ENCODE results near the gene SMAD3.
A peak's percentile ranks its signal among the peaks of the same experiment; 100 is the strongest.

SMAD3 gene

DNA sequence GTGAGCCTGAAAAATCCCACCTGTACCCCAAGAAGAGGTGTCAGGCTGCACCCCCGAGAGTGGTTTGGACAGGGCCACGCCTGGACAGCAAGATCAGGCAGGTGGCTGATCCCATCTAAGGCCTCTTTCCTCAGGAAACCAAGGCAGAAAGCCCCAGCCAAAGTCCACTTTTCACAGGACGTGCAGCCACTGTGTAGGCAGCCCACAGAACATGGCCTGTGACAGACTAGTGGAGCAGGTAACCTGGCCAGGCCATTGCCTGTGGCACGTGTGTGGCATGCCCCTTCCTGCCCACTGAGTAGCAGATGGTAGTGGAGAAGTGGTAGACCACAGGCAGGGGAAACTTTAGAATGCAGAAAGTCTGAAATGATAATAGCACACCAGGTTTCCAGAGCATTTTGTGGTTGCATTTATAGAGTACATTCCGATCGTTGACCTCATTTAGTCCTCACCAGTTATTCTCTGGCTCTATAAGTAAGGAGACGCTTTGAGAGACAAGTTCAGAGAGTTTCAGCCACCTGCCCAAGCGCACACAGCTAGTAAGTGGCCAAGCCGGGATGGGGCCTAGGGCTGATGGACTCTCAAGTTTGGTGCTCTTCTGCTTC is 120.3 kb downstream of the SMAD3 start:
- DNase-seq, result peak; percentile 46

DNA sequence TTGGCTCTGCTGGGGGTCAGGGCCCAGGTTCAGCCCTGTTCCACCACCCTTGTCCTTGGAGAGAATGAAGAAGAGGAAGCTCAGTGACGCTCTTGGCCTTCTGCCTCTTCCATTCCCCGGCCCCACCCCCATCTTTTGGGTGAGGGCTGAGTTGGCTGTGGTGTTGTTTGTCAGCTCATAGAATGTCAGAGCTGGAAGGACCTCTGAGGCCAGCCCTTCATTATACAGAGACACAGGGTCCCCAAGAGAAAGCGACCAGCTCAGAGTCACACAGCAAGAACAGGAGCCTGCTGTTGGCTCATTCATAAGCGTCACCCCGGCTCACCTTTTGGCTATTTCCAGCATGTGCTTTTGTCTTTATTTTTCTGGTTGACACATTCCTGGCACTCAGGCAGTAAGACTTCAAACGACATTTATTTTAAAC is 120.8 kb downstream of the SMAD3 start:
- DNase-seq, result no peak

DNA sequence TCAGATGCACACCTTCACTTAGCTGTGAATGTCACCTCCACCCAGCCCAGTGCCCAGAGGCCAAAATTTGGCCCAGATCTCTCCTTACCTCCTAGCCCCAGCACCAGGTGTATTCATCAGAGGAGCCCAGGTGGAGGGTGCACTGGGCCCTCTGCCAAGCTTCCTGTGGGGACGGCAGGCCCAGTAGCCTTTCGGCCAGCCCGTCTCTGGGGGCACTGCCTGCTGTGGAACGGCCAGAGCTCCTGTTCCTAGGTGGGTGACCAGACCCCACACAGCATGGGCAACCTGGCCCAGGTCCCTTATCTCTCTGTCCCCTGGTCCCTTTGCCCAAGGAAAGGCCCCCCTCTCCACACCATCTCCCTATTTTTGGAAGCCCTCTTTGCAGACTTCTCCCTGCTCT is 121.3 kb downstream of the SMAD3 start:
- DNase-seq, result no peak

DNA sequence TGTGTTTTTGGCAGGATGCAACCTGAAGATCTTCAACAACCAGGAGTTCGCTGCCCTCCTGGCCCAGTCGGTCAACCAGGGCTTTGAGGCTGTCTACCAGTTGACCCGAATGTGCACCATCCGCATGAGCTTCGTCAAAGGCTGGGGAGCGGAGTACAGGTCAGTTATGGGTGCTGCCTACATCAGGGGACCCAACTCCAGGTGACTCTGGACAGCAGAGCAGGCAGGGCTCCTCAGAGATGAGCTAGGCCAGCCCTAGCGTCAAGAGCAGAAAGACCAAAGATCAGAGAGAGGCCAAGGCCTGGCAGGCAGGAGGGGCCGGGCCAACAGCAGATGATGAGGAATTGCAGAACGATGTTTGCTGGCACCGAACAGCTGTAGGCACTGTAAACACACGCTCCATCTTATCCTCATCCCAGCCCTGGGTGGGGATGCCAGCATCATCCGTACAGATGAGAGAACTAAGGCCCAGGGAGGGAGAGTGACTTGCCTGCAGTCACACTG is 122.0 kb downstream of the SMAD3 start:
- no peak for DNase-seq

DNA sequence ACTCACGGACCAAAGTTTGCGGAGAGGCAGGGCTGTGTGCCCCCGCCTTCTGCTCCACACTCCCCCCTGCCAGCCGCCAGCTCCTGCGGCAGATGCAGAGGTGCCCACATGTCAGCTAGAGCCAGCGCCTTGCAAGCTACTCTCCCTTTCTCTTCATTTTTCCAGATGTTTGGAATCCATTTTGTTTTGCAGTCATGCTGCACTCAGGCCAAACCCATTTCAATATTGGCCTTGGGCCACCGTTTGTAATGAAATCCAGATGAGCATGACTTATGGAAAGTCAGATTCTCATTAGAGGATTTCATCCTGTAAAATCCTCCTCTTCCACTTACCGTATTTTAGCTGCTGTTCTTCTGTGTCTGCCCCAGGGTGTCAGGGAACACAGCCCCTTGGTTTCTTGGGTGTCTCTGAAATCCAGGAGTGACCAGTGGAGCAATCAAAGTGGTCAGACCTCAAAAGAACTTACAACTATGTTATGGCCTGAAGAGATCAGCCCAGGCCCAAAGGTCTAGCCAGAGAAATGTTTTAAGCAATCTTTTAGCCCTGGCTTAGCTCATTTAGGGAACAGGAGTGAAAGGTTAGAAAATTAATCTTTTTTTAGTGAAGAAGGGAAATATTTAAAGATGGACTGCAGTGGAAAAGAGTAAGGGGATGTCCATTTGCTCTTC is 123.3 kb downstream of the SMAD3 start:
- peak; percentile 96 for DNase-seq

DNA sequence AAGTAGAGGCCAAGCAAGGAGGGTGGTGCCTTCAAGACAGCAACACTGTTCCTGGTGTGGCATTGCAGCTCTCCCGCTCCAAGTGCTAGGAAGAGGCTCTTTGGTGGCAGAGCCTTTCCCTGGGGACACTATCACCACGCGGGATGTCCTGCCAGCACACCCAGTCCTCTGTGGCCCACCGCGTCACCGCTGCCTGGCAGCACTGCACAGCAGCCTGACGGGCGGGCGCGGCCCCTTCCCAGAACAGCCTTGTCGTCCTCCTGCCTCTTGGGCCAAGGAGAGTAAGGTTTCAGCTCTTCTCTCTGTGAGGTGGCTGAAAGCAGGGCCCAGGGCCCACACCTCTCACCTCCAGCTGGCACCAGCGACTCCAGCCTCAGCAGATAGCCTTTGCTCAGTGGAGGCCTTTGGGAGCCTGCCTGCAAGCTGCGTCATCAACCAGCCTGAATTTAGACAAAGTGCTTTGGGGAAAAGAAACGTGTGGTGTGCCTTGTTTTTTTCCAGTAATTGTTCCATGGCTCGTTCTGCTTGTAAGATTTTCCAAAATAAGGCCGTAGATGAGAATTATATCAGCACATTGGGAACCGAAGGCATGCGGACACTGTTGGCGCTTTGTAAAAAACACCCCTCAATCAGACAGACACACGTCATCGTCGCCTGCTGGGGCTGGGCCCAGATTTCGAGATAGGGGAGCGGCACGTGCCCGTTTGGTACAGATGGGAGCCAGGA is 124.1 kb downstream of the SMAD3 start:
- DNase-seq, result no peak

DNA sequence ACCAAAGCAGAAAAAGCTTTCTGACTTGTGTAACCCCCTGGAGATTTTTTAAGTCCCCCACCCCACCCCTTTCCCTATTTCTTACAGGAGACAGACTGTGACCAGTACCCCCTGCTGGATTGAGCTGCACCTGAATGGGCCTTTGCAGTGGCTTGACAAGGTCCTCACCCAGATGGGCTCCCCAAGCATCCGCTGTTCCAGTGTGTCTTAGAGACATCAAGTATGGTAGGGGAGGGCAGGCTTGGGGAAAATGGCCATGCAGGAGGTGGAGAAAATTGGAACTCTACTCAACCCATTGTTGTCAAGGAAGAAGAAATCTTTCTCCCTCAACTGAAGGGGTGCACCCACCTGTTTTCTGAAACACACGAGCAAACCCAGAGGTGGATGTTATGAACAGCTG is 124.9 kb downstream of the SMAD3 start:
- no peak for DNase-seq

DNA sequence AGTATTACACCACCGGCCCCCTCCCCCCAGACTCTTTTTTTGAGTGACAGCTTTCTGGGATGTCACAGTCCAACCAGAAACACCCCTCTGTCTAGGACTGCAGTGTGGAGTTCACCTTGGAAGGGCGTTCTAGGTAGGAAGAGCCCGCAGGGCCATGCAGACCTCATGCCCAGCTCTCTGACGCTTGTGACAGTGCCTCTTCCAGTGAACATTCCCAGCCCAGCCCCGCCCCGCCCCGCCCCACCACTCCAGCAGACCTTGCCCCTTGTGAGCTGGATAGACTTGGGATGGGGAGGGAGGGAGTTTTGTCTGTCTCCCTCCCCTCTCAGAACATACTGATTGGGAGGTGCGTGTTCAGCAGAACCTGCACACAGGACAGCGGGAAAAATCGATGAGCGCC is 125.4 kb downstream of the SMAD3 start:
- no peak for DNase-seq

DNA sequence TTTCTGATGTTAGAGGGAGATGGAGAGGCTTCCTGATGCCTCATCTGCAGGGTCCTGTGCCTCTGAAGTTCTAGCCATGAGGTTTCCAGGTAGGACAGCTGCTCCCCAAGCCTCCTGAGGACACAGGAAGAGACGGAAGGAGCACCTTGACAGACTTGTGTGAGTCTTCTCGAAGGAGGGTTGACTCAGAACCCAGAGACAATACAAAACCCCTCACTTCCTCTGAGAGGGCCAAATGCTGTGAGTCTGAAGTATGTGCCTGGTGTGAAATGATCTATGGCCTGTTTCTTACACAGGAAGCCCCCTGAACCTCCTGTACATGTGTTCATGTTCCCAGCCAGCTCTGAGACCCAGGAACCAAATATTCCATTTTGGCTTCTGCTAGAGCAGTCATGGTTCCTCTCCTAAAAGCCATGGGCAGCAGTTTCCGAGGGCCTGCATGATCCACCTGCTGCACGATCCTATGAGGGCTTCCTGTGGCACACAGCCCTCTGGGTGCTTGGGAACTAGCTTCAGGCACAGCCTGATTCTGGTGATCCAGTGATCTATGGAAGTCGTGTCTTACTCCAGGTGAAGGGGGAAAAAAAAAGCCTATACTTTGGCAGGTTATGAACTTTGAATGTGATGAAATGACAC is 126.9 kb downstream of the SMAD3 start:
- DNase-seq, result no peak

DNA sequence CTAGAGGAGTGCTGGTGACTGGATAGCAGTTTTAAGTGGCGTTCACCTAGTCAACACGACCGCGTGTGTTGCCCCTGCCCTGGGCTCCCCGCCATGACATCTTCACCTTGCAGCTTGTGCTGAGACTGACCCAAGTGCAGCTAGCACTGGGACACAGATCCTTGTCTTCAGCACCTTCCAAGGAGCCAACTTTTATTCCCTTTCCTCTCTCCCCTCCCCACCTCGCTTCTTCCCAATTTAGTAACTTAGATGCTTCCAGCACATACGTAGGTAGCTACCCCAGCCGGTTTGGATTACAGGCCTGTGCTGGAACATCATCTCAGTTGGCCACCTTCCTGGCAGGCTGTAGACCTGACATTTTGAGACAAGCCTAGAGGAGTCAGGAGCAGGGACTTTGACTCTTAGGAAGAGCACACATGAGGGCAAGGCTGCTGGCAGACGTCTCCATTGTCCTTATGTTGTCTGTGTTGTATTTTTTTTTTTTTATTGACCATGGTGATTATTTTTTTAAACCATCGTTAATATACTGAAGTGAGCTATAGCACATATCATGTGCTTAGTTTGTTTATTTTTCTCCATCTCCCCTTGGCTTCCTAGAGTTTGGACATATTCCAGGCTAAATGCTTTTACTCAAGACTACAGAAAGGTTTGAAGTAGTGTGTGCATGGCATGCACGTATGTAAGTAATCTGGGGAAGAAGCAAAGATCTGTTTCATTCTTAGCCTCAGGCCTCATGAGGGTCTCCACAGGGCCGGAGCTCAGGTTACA is 128.0 kb downstream of the SMAD3 start:
- no peak for DNase-seq

DNA sequence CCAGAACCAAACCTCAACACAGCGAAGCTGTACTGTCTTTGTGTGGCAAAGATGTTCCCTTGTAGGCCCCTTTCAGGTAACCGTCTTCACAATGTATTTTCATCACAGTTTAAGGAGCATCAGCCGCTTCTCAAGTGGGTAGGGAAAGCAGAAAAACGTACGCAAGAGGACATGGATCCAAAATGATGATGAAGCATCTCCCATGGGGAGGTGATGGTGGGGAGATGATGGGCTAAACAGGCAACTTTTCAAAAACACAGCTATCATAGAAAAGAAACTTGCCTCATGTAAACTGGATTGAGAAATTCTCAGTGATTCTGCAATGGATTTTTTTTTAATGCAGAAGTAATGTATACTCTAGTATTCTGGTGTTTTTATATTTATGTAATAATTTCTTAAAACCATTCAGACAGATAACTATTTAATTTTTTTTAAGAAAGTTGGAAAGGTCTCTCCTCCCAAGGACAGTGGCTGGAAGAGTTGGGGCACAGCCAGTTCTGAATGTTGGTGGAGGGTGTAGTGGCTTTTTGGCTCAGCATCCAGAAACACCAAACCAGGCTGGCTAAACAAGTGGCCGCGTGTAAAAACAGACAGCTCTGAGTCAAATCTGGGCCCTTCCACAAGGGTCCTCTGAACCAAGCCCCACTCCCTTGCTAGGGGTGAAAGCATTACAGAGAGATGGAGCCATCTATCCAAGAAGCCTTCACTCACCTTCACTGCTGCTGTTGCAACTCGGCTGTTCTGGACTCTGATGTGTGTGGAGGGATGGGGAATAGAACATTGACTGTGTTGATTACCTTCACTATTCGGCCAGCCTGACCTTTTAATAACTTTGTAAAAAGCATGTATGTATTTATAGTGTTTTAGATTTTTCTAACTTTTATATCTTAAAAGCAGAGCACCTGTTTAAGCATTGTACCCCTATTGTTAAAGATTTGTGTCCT is 129.0 kb downstream of the SMAD3 start:
- DNase-seq, result no peak

DNA sequence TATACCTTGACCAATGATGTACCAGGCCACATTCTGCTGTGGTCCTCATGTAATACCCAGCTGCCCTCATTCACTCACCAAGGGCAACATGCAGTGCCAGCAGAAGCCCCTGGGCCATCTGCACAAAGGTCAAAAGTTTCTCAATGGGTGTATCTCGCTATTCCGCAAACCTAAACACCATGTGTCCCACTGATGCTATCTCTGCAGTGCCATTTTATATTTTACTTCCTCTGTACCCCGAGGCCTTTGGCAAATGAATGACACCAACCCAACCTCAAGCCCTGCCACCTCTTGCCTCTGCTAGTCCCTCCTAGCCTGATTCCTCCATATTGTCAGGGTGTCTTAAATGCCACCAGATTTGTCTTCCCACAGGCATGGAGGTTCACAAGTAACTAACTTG is 129.9 kb downstream of the SMAD3 start:
- no peak for DNase-seq

DNA sequence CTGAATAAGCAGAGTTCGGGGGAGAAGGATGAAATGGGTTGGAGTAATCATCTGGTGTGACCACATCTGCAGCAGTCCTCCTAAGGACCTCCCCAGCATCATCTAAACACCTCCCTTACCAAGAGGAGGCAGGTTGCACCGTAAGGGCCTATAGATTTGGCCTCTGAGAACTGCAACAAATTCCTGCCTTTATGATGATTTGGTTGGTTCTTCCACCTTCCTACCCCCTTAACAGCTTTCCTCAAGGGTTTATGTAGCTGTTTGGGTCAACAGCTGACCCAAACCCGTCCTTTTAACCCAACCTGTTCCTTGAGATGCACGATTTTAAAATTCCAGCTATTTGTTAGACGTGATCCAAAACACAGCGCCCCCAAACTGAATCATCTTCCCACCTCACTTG is 130.8 kb downstream of the SMAD3 start:
- no peak for DNase-seq

DNA sequence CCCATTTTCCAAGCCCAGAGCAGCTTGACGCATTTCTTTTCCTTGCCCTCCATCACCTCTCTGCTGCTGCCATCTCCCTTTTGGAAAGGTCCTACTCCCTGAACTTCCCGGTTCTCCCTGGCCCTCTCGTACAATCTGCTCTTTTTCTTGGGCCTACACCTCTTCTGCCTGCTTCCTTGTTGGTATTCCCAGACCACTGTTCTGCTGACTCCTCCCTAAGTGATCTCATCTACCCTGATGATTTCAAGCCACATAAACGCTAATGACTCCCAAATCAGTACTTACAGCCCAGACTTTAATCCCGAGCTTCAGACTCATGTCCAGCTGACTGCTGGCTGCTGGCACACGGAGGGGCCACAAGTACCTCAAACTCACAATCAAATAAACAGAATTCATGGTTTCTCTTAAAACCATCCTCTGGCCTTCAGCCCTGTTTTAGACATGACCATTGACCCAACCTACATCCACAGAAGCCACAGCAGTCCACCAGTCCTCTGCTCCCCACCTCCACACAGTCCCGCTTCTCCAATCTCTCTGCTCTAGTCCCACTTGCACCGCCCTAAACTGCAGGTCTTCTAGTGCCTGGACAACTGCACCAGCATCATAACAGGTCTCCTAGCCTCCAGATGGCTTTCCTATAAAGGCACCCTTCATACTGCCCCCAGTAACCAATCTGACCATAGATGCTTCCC is 131.4 kb downstream of the SMAD3 start:
- peak; percentile 88 for DNase-seq

DNA sequence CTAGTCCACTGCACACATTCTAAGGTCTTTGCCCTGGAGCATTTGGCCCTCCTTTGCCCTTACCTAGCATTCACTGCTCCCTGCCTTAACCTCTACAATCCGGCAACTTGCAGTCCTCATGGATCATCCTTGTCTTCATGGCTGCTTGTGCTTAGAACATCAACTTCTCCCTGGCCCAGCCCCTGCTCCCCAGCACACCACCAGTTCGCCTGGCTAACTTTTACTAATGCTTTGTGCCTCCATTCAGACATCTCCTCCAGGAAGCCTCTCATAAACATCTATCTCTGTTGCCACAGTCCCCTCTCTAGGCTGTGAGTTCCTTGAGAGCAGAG is 131.9 kb downstream of the SMAD3 start:
- DNase-seq, result no peak

DNA sequence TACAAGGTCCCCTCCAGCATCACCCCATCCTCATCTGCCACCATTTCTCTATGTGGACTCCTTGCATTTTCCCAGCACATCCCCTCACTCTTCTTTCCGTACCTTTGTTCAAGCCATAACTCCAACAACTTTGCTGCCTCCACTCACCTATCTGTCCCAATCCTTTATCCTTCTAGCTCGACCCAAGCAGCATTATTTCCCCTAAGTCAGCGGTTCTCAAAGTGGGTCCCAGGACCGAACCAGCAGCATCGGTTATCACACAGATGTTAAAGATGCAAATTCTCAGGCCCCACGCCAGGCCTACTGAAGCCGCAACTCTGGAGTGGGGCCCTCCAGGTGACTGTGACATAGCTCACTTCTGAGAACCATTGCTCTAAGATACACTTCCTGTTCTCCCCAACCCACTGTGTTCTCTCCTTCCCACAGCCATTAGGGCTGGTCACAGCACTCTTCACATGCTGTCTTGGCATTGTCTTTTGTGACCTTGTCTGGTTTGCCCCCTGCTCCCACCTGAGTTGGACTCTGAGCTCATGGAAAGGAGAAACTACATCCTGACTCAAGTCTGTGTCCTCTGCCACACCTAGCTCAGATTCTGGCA is 132.9 kb downstream of the SMAD3 start:
- DNase-seq, result no peak

DNA sequence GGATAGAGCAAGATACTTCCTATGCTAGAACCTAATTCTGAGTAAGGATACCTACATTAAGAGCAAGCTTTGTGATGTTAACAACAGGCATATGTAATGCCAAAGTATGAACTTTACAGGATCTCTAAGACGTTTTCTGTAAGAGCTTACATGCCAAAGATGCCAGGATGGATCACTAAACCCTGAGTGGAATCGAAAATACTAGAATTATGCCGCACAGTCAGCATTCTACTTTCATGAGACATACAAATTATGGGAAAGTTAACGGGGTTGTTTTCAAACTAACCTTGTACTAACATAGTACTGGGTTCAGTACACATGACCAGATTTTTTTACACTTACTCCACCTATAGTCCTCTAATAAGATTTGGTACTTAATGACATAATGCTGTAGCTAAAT is 134.0 kb downstream of the SMAD3 start:
- DNase-seq, result peak; percentile 38

DNA sequence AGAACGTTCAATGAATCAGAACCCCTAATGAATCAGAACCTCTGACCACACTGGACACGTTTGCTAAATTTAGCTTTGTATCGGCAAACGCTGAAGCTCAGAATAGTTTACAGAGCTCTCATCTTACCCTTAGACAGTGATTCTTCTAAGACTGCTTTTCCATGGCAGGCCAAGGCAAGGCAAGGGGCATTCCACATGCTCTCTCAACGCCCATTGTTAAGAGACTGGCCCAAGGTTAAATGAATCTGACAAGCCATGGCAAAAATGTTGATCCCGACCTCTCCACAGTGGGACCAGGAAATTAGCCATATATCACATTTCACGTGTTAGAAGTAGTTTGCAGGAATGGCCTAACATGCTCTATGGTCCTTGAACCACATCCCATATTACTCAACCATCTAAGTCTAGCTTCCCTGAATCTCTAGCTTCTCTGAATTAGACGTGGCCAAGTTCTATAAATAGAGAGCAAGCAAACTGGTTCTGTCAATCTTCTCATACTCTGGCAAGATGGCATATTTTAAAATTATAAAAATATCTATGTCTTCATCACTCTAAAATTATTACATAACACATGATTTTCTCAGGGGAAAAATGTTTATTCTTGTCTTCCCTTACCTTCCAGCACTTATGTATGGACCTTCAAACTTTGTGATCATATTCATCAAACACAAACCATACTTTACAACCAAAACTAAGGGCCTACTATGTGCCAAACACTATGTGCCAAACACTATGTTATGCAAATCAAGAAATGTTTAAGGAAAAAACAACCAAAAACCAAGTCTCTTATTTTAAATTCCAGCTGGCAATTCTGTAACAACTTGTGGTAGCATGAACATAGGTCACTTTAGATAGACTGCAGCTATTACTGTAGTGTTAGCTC is 134.7 kb downstream of the SMAD3 start:
- peak; percentile 49 for DNase-seq

DNA sequence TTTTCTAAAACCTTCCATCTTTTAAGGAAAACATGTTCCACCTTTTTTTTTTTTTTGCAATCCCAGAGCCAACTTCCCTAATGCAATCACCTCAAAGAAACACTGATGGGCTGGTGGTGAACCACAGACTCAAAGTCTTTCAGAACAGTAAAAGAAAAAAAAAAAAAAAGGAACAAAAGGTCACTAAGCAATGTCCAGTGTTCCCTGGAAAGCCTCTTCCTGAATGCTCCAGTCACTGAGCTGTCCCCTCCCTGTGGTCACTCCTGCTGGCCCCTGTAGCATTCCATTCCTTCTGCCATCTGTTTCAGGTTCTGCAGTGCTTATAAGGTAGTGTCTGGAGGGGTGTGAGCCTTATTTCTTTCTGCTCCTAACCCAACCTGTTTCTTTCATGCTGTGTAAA is 135.7 kb downstream of the SMAD3 start:
- no peak for DNase-seq

DNA sequence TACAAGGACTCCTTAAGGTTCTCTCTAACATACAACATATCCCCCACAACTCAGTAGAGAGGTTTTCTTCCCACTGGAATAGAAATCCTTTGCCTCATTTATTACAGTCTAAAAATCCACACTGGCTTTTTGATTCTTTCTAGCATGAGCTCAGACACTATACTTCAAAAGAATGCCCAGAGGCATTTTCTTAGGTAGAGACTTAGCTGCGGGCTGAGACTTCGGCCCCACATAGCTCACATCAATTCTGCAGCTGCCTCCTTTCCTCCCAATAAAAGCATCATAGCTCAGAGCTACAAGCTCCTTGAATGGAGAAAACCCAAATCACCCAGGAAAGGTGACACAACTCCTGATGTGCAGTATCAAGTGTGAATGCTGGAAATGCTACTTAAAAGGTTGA is 136.7 kb downstream of the SMAD3 start:
- no peak for DNase-seq

Data from fibroblast of skin of right quadriceps (primary cell).